IMR-90 (cell line): ENCODE results near the gene NSUN7. TPM values are rescaled to one million over a fixed set of nuclear protein-coding genes. Genes with fewer than 3 reads are reported as not detected.

Source experiments
- ATAC-seq: fragments of 200-7000 bp; cut with Tn5 transposase; 2 replicates; pipeline ENCODE4 v1.9.1; 2020; ENCODE audit warnings: low read depth, mild to moderate bottlenecking, moderate library complexity
- BruUV-seq: library from RNA; stranded (reverse); fragments of 400-500 nt; replicated peaks from 2 replicates; lab custom pipeline; 2021; lab: Mats Ljungman, UMichigan
- CTCF ChIA-PET: fragments of 300-600 bp; formaldehyde crosslinking; extraction: SDS; loops from one replicate; lab custom pipeline; 2021; ENCODE audit warnings: antibody characterized with exemption; lab: Yijun Ruan, JAX
- POLR2A ChIA-PET: fragments of 300-600 bp; sonication (Branson Sonifier 250); formaldehyde crosslinking; loops from one replicate; lab custom pipeline; 2022; ENCODE audit warnings: antibody characterized with exemption; ENCODE audit not compliant: unreplicated experiment; lab: Charles Lee
- DNase-seq: peaks from one replicate; pipeline ENCODE4 v3.0.0; 2013
- H2AFZ ChIP-seq: replicated peaks from 2 replicates; pipeline ENCODE3; 2013; ENCODE audit warnings: low read length, mild to moderate bottlenecking; ENCODE audit not compliant: poor library complexity
- H2AK5ac ChIP-seq: 2 replicates; pipeline ENCODE4 v1.6.1; 2013; ENCODE audit warnings: low read depth, low read length, inconsistent platforms
- H2AK9ac ChIP-seq: replicated peaks from 2 replicates; pipeline ENCODE3; 2013; ENCODE audit warnings: mild to moderate bottlenecking, low read depth, low read length, moderate library complexity; ENCODE audit not compliant: poor library complexity
- H2BK120ac ChIP-seq: 2 replicates; pipeline ENCODE4 v1.6.1; 2013; ENCODE audit warnings: low read depth, low read length, inconsistent platforms
- H2BK15ac ChIP-seq: 3 replicates; pipeline ENCODE4 v1.6.1; 2013; ENCODE audit warnings: low read depth, low read length, inconsistent platforms
- H2BK20ac ChIP-seq: 2 replicates; pipeline ENCODE4 v1.6.1; 2013; ENCODE audit warnings: low read depth, mild to moderate bottlenecking, inconsistent platforms, low read length, moderate library complexity
- H2BK5ac ChIP-seq: 2 replicates; pipeline ENCODE4 v1.6.1; 2013; ENCODE audit warnings: mild to moderate bottlenecking, low read depth, low read length, inconsistent platforms; ENCODE audit not compliant: poor library complexity, severe bottlenecking
- H3K14ac ChIP-seq: replicated peaks from 2 replicates; pipeline ENCODE4 v1.6.1; 2013; ENCODE audit warnings: low read depth, low read length, inconsistent platforms
- H3K18ac ChIP-seq: 2 replicates; pipeline ENCODE4 v1.6.1; 2013; ENCODE audit warnings: low read depth, low read length, control low read depth
- H3K23ac ChIP-seq: 2 replicates; pipeline ENCODE4 v1.6.1; 2013; ENCODE audit warnings: low read depth, low read length, inconsistent platforms
- H3K27ac ChIP-seq: 2 replicates; pipeline ENCODE4 v1.5.1; 2013; ENCODE audit warnings: mild to moderate bottlenecking, control low read depth, low read length; ENCODE audit not compliant: insufficient read depth
- H3K27me3 ChIP-seq: 2 replicates; pipeline ENCODE4 v1.6.1; 2013; ENCODE audit warnings: low read length; ENCODE audit not compliant: control insufficient read depth, insufficient read depth
- H3K36me3 ChIP-seq: 2 replicates; pipeline ENCODE4 v1.6.1; 2013; ENCODE audit warnings: low read length, mixed read lengths; ENCODE audit not compliant: control insufficient read depth, insufficient read depth
- H3K4ac ChIP-seq: 2 replicates; pipeline ENCODE4 v1.6.1; 2013; ENCODE audit warnings: low read depth, low read length, inconsistent platforms
- H3K4me1 ChIP-seq: 2 replicates; pipeline ENCODE4 v1.6.1; 2013; ENCODE audit warnings: low read length, mixed read lengths; ENCODE audit not compliant: control insufficient read depth, insufficient read depth
- H3K4me2 ChIP-seq: 2 replicates; pipeline ENCODE4 v1.6.1; 2013; ENCODE audit warnings: low read depth, mild to moderate bottlenecking, control low read depth, low read length, moderate library complexity
- H3K4me3 ChIP-seq: 2 replicates; pipeline ENCODE4 v1.5.1; 2013; ENCODE audit warnings: low read depth, mild to moderate bottlenecking, control low read depth, low read length, moderate library complexity; ENCODE audit not compliant: insufficient read depth
- H3K56ac ChIP-seq: 2 replicates; pipeline ENCODE4 v1.6.1; 2013; ENCODE audit warnings: low read length, inconsistent platforms; ENCODE audit not compliant: insufficient read depth; ENCODE audit errors: extremely low read depth
- H3K79me1 ChIP-seq, 2 experiments: 2 replicates each; pipeline ENCODE4 v1.6.1; 2013; ENCODE audit warnings: low read length in 2 of 2, inconsistent platforms in 1 of 2, low read depth in 1 of 2
- H3K9ac ChIP-seq: 2 replicates; pipeline ENCODE4 v1.6.1; 2013; ENCODE audit warnings: low read depth, low read length, control low read depth
- H3K9me1 ChIP-seq: 2 replicates; pipeline ENCODE4 v1.6.1; 2013; ENCODE audit warnings: low read length, inconsistent platforms; ENCODE audit not compliant: insufficient read depth
- H3K9me3 ChIP-seq: 2 replicates; pipeline ENCODE4 v1.6.1; 2013; ENCODE audit warnings: low read length; ENCODE audit not compliant: control insufficient read depth, insufficient read depth
- H4K20me1 ChIP-seq: 2 replicates; pipeline ENCODE4 v1.6.1; 2013; ENCODE audit warnings: low read length, inconsistent platforms; ENCODE audit not compliant: insufficient read depth
- H4K5ac ChIP-seq: 2 replicates; pipeline ENCODE4 v1.6.1; 2013; ENCODE audit warnings: mild to moderate bottlenecking, low read depth, low read length, control low read depth
- H4K8ac ChIP-seq, 2 experiments: 2 replicates each; pipeline ENCODE4 v1.6.1; 2013; ENCODE audit warnings: low read depth in 2 of 2, low read length in 2 of 2, control low read depth in 1 of 2, inconsistent platforms in 1 of 2
- H4K91ac ChIP-seq: 2 replicates; pipeline ENCODE4 v1.6.1; 2013; ENCODE audit warnings: low read depth, low read length, inconsistent platforms; ENCODE audit not compliant: insufficient read depth
- CEBPB ChIP-seq: IDR thresholded peaks from 2 replicates; pipeline ENCODE4 v1.6.1; 2012; ENCODE audit warnings: low read depth, low read length, improper control_type of control experiment
- FOS ChIP-seq: fragments of 150-350 bp; IDR thresholded peaks from 2 replicates; pipeline ENCODE4 v1.6.1; 2016; ENCODE audit warnings: low read depth, low read length
- MAFK ChIP-seq: IDR thresholded peaks from 2 replicates; pipeline ENCODE4 v1.6.1; 2012; ENCODE audit warnings: low read depth, low read length, improper control_type of control experiment
- MXI1 ChIP-seq: IDR thresholded peaks from 2 replicates; pipeline ENCODE4 v1.6.1; 2012; ENCODE audit warnings: low read depth, mild to moderate bottlenecking, low read length, moderate library complexity, borderline replicate concordance
- RCOR1 ChIP-seq: IDR thresholded peaks from 2 replicates; pipeline ENCODE4 v1.6.1; 2012; ENCODE audit warnings: mild to moderate bottlenecking, low read length, improper control_type of control experiment; ENCODE audit not compliant: insufficient replicate concordance
- RFX5 ChIP-seq: IDR thresholded peaks from 2 replicates; pipeline ENCODE4 v1.8.0; 2012; ENCODE audit warnings: low read depth, mild to moderate bottlenecking, low read length, moderate library complexity
- SMC3 ChIP-seq: fragments of 150-350 bp; IDR thresholded peaks from 2 replicates; pipeline ENCODE4 v1.6.1; 2016; ENCODE audit warnings: low read depth, mild to moderate bottlenecking, antibody characterized with exemption, low read length, moderate library complexity
- whole genome bisulfite sequencing, 2 experiments: methylation state at CpG; one replicate each; pipeline versions ENCODE4 v1.1.5 to v1.1.7; 2013; ENCODE audit warnings: missing lambda C conversion rate in 2 of 2; ENCODE audit not compliant: insufficient read length in 1 of 2; ENCODE audit errors: extremely low coverage in 2 of 2; 5-methylcytosine and 5-hydroxymethylcytosine counted together
- dilution Hi-C: fragments of 300-500 bp; cut with HindIII; formaldehyde crosslinking; loops from one replicate; pipeline ENCODE4 v1.14.3; 2018; ENCODE audit warnings: low sequenced_read_pairs; ENCODE audit not compliant: unreplicated experiment
- in situ Hi-C: fragments of 300-500 bp; cut with MboI; formaldehyde crosslinking; loops from 3 replicates; pipeline ENCODE4 v1.14.3; 2019; ENCODE audit warnings: low sequenced_read_pairs, inconsistent platforms, mixed read lengths
- intact Hi-C: fragments of 100-400 bp; cut with micrococcal nuclease; formaldehyde crosslinking; loops from 2 replicates; pipeline ENCODE4 v1.10.0; 2022
- polyA plus RNA-seq, 3 experiments: library from polyadenylated mRNA; depleted of rRNA; stranded (reverse); fragments of >200 nt; gene quantifications; 2 replicates each; pipeline ENCODE4 v1.2.3, GENCODE V29; 2012; ENCODE audit warnings: low replicate concordance in 1 of 3
- total RNA-seq: library from RNA; depleted of rRNA; stranded (reverse); fragments of >200 nt; gene quantifications from 2 replicates; pipeline ENCODE4 v1.2.3, GENCODE V29; 2012

Gene NSUN7
- total and polyA plus RNA-seq, 2 of the 4 experiments (the other 2 are of a cell fraction): not detected

DNA sequence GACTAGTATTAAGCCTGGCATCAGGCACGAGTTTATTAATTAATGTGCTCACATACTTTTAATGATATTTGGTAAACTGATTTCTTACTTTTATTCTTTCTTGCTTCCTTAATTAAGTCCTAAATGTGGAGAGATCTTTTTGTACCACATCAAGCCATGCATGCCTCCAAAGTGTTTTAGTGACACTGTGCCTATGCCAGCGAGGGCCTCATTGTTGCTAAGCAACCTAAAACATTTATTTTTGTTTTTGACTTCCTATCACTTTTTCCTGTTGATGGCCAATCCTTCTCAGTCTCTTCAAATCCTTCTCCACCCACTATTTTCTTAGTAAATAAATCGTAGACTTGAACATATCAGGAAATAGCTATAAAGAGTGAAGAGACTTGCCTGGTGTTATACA, 5.5 kb upstream of the NSUN7 start:
- Histone ChIP-seq H2BK20ac (no peak overlapping the region), H4K5ac (no peak overlapping the region), H3K14ac (no peak overlapping the region), H2AK5ac (no peak overlapping the region), H2AK9ac (no peak overlapping the region), H3K79me1 (no peaks in the 10 kb centered on the region), H3K27ac (no peak overlapping the region), H2BK15ac (no peak overlapping the region), H4K91ac (no peak overlapping the region), H4K8ac (no peak overlapping the region), H3K27me3 (peaks cover 9% of the 10 kb centered on the region), H2BK5ac (no peak overlapping the region), H3K9me1 (no peaks in the 10 kb centered on the region), H3K4ac (no peak overlapping the region), H3K9ac (no peak overlapping the region), H2BK120ac (no peak overlapping the region), H4K20me1 (no peaks in the 10 kb centered on the region), H3K4me1 (no peaks in the 10 kb centered on the region), H3K56ac (no peak overlapping the region), H3K36me3 (no peaks in the 10 kb centered on the region), H3K9me3 (no peaks in the 10 kb centered on the region), H2AFZ (no peak overlapping the region), H3K4me3 (no peak overlapping the region), H3K23ac (no peak overlapping the region), H3K4me2 (no peak overlapping the region), H3K18ac (no peak overlapping the region)
- ChIA-PET POLR2A (no interaction called here), CTCF (no interaction called here)
- TF ChIP-seq FOS (no peak), RFX5 (no peak), SMC3 (no peak), MAFK (no peak), RCOR1 (no peak), CEBPB (no peak), MXI1 (no peak)
- intact Hi-C loops: no loop called here
- DNase-seq (no peak), ATAC-seq (no peak)
- in situ Hi-C loops: loop anchor here (25.0 kb wide), 1 partner anchor 493 kb away; no protein-coding TSS in a partner anchor
- WGBS, 2 experiments: no CpG with 5 or more reads among the region's 3 CpGs
- no TSS peak for BruUV-seq
- dilution Hi-C loops: no loop called here
